Parathyroid adenoma (tissue), 2 donors: ENCODE data around the gene SCN7A.
"Not testable (repeated sequence)": the region's sequence is repeated elsewhere in the genome, so short reads cannot be mapped to it uniquely, and the experiment has no call there.

ENCODE experiments used
- H2AFZ ChIP-seq: fragments of 300-600 bp; sonication (generic); one replicate; pipeline ENCODE4 v1.7.0; 2017; ENCODE audit warnings: antibody characterized with exemption, mild to moderate bottlenecking
- H3K27ac ChIP-seq: fragments of 300-600 bp; sonication (generic); one replicate; pipeline ENCODE4 v1.7.0; 2017
- H3K27me3 ChIP-seq: fragments of 300-600 bp; sonication (generic); one replicate; pipeline ENCODE4 v1.7.0; 2017; ENCODE audit warnings: low read length; ENCODE audit not compliant: control insufficient read depth, insufficient read depth
- H3K36me3 ChIP-seq: fragments of 300-600 bp; sonication (generic); one replicate; pipeline ENCODE4 v1.7.0; 2017; ENCODE audit warnings: low read length; ENCODE audit not compliant: control insufficient read depth, insufficient read depth
- H3K4me1 ChIP-seq: fragments of 300-600 bp; sonication (generic); one replicate; pipeline ENCODE4 v1.7.0; 2017; ENCODE audit warnings: control low read depth
- H3K4me2 ChIP-seq: fragments of 300-600 bp; sonication (generic); one replicate; pipeline ENCODE4 v1.7.0; 2017; ENCODE audit warnings: low read length
- H3K4me3 ChIP-seq: fragments of 300-600 bp; sonication (generic); one replicate; pipeline ENCODE4 v1.7.0; 2017; ENCODE audit warnings: low read depth, low read length
- H3K79me2 ChIP-seq: fragments of 300-600 bp; sonication (generic); one replicate; pipeline ENCODE4 v1.7.0; 2017; ENCODE audit warnings: control low read depth
- H3K9ac ChIP-seq: fragments of 300-600 bp; sonication (generic); one replicate; pipeline ENCODE4 v1.7.0; 2017; ENCODE audit warnings: mild to moderate bottlenecking
- H3K9me3 ChIP-seq: fragments of 300-600 bp; sonication (generic); one replicate; pipeline ENCODE4 v1.7.0; 2017; ENCODE audit warnings: low read length; ENCODE audit not compliant: control insufficient read depth
- CTCF ChIP-seq: fragments of 300-600 bp; sonication (generic); IDR thresholded peaks from one replicate; pipeline ENCODE4 v1.7.0; 2017; ENCODE audit warnings: antibody characterized with exemption, mild to moderate bottlenecking
- donor health status: primary hyperparathyroidism.

The SCN7A gene

GRCh38 chr2:166472332-166472731 lies 21.7 kb downstream of the SCN7A start:
- no peaks in the 10 kb centered on the region for H3K27me3 ChIP-seq
- H2AFZ ChIP-seq: no peak overlapping the region

GRCh38 chr2:166468124-166469024 lies 25.7 kb downstream of the SCN7A start:
- Histone ChIP-seq H3K4me1 (no peaks in the 10 kb centered on the region), H3K27ac (no peak overlapping the region), H2AFZ (no peak overlapping the region), H3K9ac (no peak overlapping the region), H3K4me3 (no peak overlapping the region), H3K79me2 (no peaks in the 10 kb centered on the region), H3K36me3 (no peaks in the 10 kb centered on the region), H3K27me3 (no peaks in the 10 kb centered on the region), H3K9me3 (no peaks in the 10 kb centered on the region), H3K4me2 (no peak overlapping the region)
- TF ChIP-seq CTCF: no peak

More at GRCh38 chr2:166472332-166472731, 21.7 kb downstream of the SCN7A start:
- Histone ChIP-seq H3K4me2 (no peak overlapping the region), H3K79me2 (no peaks in the 10 kb centered on the region), H3K4me3 (no peak overlapping the region), H3K27ac (no peak overlapping the region), H3K9ac (no peak overlapping the region), H3K4me1 (no peaks in the 10 kb centered on the region), H3K36me3 (no peaks in the 10 kb centered on the region), H3K9me3 (no peaks in the 10 kb centered on the region)
- TF ChIP-seq CTCF: no peak

GRCh38 chr2:166464187-166464586 lies 29.9 kb downstream of the SCN7A start:
- Histone ChIP-seq H3K4me3 (no peak overlapping the region), H3K9ac (no peak overlapping the region), H2AFZ (no peak overlapping the region), H3K27ac (no peak overlapping the region), H3K4me1 (no peaks in the 10 kb centered on the region), H3K4me2 (no peak overlapping the region), H3K9me3 (no peaks in the 10 kb centered on the region), H3K79me2 (no peaks in the 10 kb centered on the region), H3K27me3 (no peaks in the 10 kb centered on the region), H3K36me3 (no peaks in the 10 kb centered on the region)
- TF ChIP-seq CTCF: no peak

GRCh38 chr2:166463640-166464039 lies 30.4 kb downstream of the SCN7A start:
- no peaks in the 10 kb centered on the region for H3K4me1 ChIP-seq
- H3K27me3 ChIP-seq: no peaks in the 10 kb centered on the region
- H3K36me3 ChIP-seq: no peaks in the 10 kb centered on the region
- H3K4me3 ChIP-seq: no peak overlapping the region
- H3K9me3 ChIP-seq: no peaks in the 10 kb centered on the region
- H3K4me2 ChIP-seq: no peak overlapping the region
- H3K79me2 ChIP-seq: no peaks in the 10 kb centered on the region
- H3K9ac ChIP-seq: no peak overlapping the region
- H2AFZ ChIP-seq: no peak overlapping the region
- H3K27ac ChIP-seq: no peak overlapping the region
- no peak for TF ChIP-seq CTCF

GRCh38 chr2:166458674-166459073 lies 35.4 kb downstream of the SCN7A start:
- TF ChIP-seq CTCF: no peak
- Histone ChIP-seq H3K4me1 (no peaks in the 10 kb centered on the region), H2AFZ (no peak overlapping the region), H3K27me3 (no peaks in the 10 kb centered on the region), H3K36me3 (no peaks in the 10 kb centered on the region), H3K9ac (no peak overlapping the region), H3K79me2 (no peaks in the 10 kb centered on the region), H3K9me3 (no peaks in the 10 kb centered on the region), H3K27ac (no peak overlapping the region), H3K4me3 (no peak overlapping the region), H3K4me2 (no peak overlapping the region)

- not testable (repeated sequence) for H3K4me3 ChIP-seq, H2AFZ ChIP-seq, H3K79me2 ChIP-seq, H3K9ac ChIP-seq, H3K27ac ChIP-seq, H3K4me2 ChIP-seq, H3K4me1 ChIP-seq, H3K27me3 ChIP-seq, H3K36me3 ChIP-seq, H3K9me3 ChIP-seq
Observed at GRCh38 chr2:166455823-166456222, 38.2 kb downstream of the SCN7A start.
